ENCODE data around the gene BRD3. TPM values are rescaled to one million over a fixed set of nuclear protein-coding genes. Genes with fewer than 3 reads are reported as not detected.

Gene BRD3
- total RNA-seq (2022; extraction: Qiagen RNA extraction; ENCODE audit: low read depth), result 14.0 to 22.5 TPM (median 20.2 TPM) in 5 replicates

DNA sequence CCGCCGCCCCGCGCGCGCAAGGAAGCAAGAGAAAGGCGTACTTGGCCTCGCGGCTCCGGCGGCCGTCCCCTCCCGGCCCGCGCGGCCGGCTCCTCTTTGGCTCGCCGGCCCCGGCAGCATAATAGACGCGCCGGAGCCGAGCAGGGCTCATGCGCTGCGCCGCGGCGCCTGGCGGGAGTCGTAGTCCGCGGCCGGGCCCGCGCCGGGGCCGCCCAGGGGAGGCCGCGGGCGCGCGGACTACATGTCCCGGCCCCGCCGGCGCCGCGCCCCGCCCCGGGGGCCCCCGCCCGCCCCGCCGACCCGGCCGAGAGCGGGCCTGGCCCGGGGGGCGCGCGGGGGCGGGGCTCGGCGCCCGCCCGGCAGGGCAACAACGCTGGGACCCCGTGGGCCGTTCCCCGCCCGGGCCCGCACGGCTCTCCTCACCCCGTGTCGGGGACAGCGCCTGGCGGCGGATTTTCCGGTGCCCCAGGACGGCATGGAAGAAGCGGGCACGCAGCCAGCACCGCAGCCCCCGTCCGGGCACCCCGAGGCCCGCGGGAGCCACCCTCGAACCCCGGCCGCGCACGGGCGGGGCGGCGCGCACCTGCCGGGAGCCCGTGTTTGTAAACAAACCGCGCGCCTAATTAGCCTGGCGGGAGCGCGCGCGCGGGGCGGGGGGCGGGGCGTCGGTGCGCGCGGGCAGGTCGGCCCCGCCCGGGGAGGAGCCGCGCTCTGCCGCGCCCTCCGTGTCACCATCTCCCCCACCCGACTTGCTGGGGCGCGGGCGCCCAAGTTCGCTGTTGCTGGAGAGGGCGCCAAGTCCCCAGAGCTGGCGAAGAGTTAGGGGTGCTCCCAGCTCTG, at the start of gene BRD3:
Gene BRD3 (minus strand): TSS at position 123 of the 840 bp plus-strand sequence. CDS start 14,549 bp downstream, outside the sequence.

DNA sequence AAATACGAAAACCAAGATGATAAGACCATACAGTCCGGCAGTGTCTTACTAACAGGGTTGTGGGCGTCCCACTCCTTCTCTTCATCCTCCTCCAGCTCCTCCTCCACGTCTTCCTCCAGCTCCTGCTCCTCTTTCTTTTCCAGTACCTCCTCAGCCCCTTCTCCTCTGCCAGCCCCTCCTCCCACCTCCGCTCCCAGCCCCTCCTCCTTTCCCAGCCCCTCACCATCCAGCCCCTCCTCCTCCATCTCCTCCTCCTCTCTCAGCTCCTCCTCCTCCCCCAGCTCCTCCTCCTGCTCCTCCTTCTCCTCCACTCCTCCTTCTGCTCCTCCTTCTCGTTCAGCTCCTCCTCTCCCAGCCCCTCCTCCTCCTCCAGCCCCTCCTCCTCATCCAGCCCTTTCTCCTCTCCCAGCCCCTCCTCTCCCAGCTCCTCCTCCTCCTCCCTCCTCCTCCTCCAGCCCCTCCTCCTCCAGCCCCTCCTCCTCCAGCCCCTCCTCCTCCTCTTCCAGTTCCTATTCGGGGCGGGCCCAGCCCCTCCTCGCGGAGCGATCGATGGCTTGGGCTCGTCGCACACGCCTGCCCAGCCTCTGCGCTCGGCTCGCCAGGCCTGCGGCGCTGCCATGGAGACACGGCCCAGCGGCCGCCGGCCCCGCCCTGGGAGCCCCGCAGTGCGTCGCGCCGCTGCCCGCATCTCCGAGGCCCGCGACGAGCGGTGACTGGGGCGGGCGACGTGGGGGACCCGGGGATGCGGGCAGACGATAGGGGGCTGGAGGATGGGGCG, 42.8 kb downstream of the BRD3 start, which contains the start of gene BRD3OS:
Gene BRD3OS (plus strand): TSS at position 654 of the 778 bp plus-strand sequence. CDS start 1,267 bp downstream, outside the sequence.

DNA sequence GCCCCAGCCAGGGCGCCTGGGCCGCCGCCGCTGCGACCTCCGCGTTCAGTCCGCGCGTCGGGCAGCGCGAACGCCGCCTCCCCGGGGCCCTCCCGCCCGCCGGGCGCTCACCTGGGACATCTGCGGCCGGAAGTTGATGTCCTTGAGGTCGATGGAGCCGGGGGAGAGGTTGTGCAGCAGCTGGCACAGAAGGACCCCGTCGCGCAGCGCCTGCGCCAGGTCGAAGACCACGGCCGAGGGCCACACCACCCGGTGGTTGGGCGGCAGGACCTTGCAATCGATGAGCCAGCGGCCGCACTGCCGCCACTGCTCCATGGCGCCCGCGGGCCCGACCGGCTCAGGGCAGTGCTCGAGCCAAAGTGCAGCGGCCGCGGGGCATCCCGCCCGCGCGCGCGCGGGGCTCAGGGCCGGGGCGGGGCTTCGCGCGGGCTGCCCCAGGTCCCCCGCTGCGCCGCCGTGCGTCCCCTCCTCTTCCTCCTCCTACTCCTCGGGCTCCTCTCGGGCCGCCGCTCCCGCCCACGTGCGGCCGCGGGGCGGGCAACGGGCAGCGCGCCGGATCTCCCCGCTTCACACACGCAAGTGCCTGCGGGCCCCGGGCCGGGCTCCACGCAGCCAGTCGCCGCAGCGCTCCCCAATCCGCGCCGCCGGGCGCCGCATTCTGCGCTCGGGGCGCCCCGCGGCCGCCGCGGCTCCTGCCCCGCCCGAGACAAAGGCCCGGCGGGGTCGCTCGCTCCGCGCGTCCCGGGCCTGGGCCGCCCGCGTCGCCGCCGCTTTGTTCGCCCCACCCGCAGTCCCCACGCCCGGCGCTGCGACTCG, 75.7 kb downstream of the BRD3 start, which contains the start of gene VAV2:
Gene VAV2 (minus strand): TSS at position 361 of the 816 bp plus-strand sequence. CDS start 46 bp downstream, at position 315.

Other genes with a start within 250 kb of the BRD3 start
- 32.9 to 50.4 TPM (median 42.8 TPM) in 5 replicates for gene VAV2, start 75.7 kb downstream of the BRD3 start, total RNA-seq (2022; extraction: Qiagen RNA extraction; ENCODE audit: low read depth)
- gene BRD3OS, start 42.5 kb downstream of the BRD3 start, total RNA-seq (2022; extraction: Qiagen RNA extraction; ENCODE audit: low read depth), result 14.1 to 19.8 TPM (median 19.1 TPM) in 5 replicates
- 47.5 to 65.2 TPM (median 63.9 TPM) in 5 replicates for gene WDR5, start 68.1 kb upstream of the BRD3 start, total RNA-seq (2022; extraction: Qiagen RNA extraction; ENCODE audit: low read depth)
- not detected in 5 replicates for gene RNU6ATAC, start 96.5 kb upstream of the BRD3 start, total RNA-seq (2022; extraction: Qiagen RNA extraction; ENCODE audit: low read depth)

All from A549 treated with ZK216348 at 1 μM for 4 hours (cell line).